Lower lobe of right lung (tissue), 2 donors: ENCODE data around the gene EXOC3. TPM values are rescaled to one million over a fixed set of nuclear protein-coding genes. Genes with fewer than 3 reads are reported as not detected.

ENCODE experiments used
- ATAC-seq, 2 donors: fragments of 200-7000 bp; cut with Tn5 transposase; one replicate each; pipeline ENCODE4 v1.9.1; 2020 to 2022; ENCODE audit warnings: mild to moderate bottlenecking in 2 of 2, moderate library complexity in 2 of 2
- DNase-seq: peaks from one replicate; pipeline ENCODE4 v3.0.0-alpha.2; 2020
- H3K27ac ChIP-seq: fragments of 200-600 bp; one replicate; pipeline ENCODE4 v1.8.0; 2022
- H3K27me3 ChIP-seq: fragments of 200-600 bp; one replicate; pipeline ENCODE4 v1.8.0; 2022; ENCODE audit warnings: low read depth
- H3K36me3 ChIP-seq: fragments of 200-600 bp; one replicate; pipeline ENCODE4 v1.8.0; 2022; ENCODE audit warnings: mild to moderate bottlenecking
- H3K4me1 ChIP-seq: fragments of 200-600 bp; one replicate; pipeline ENCODE4 v1.8.0; 2022
- H3K4me3 ChIP-seq: fragments of 200-600 bp; one replicate; pipeline ENCODE4 v1.8.0; 2022; ENCODE audit warnings: mild to moderate bottlenecking
- H3K9me3 ChIP-seq: fragments of 200-600 bp; one replicate; pipeline ENCODE4 v1.8.0; 2022
- intact Hi-C: fragments of 100-400 bp; cut with DNase I; formaldehyde crosslinking; loops from one replicate; pipeline ENCODE4 v1.11.0; 2022
- total RNA-seq: library from RNA; stranded (reverse); fragmentation: NEBNext Ultra II Directional; extraction: Animal tissue kit (Norgen Biotek cat#: 25700); gene quantifications from one replicate; pipeline ENCODE4 v1.2.1, GENCODE V29; 2021
- TF ChIP-seq, protein P1 (sequence below): fragments of 200-600 bp; IDR thresholded peaks from one replicate; pipeline ENCODE4 v1.8.0; 2022; ENCODE audit warnings: antibody characterized with exemption, mild to moderate bottlenecking
- donor health status: DM: no; HTN: yes; CAD: no; lungs with severe emphysema.

Gene EXOC3
- total RNA-seq, 1 donor from 2014 or later = 58.9 TPM

DNA sequence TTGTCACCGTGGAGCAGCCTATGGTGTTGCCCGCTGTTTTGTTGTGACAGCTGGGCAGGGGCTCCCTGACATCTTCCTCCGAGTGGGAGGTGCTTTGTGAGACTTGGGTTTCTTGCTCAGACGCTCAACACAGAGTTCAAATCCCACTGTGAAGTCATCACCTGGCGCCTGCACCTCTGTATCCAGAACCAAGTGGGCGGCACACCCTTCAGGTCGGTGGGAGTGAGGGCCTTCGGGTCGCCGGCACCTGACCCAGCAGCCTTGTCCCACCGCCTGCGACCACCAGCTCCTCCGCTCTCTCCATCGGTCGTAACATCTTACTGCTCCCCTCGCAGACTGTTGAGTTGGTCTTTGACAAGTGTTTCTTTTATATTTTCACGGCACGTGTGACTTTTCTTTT, 37.6 kb upstream of the EXOC3 start:
- Histone ChIP-seq H3K27ac (no peak overlapping the region), H3K4me3 (no peak overlapping the region), H3K9me3 (no peaks in the 10 kb centered on the region), H3K36me3 (no peaks in the 10 kb centered on the region), H3K27me3 (no peaks in the 10 kb centered on the region), H3K4me1 (peaks cover 5% of the 10 kb centered on the region)
- intact Hi-C loops = no loop called here
- ATAC-seq = no peak
- DNase-seq = no peak
- TF ChIP-seq, protein P1, sequence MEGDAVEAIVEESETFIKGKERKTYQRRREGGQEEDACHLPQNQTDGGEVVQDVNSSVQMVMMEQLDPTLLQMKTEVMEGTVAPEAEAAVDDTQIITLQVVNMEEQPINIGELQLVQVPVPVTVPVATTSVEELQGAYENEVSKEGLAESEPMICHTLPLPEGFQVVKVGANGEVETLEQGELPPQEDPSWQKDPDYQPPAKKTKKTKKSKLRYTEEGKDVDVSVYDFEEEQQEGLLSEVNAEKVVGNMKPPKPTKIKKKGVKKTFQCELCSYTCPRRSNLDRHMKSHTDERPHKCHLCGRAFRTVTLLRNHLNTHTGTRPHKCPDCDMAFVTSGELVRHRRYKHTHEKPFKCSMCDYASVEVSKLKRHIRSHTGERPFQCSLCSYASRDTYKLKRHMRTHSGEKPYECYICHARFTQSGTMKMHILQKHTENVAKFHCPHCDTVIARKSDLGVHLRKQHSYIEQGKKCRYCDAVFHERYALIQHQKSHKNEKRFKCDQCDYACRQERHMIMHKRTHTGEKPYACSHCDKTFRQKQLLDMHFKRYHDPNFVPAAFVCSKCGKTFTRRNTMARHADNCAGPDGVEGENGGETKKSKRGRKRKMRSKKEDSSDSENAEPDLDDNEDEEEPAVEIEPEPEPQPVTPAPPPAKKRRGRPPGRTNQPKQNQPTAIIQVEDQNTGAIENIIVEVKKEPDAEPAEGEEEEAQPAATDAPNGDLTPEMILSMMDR = no peak

DNA sequence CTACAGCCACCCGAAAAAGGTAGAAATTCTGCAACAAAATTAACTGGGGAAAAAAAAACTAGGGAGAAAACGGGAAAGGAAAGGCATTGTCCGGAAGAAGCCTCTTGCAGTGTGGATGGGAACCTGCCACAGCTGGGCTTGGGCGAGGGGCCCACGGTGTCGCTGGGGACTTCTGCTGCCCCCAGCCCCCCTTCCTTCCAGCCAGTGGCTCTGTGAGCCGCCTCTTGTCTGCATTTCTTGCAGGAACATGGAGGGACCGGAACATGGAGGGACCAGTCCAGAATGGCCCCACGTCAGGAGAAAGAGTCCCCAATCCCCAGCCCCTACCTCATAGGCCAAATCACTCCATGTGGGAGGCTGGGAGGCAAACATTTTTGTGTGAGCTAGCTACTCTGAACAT, 36.9 kb upstream of the EXOC3 start:
- H3K36me3 ChIP-seq = no peaks in the 10 kb centered on the region
- no peaks in the 10 kb centered on the region for H3K4me1 ChIP-seq
- no peaks in the 10 kb centered on the region for H3K27me3 ChIP-seq
- H3K4me3 ChIP-seq = no peak overlapping the region
- no peak overlapping the region for H3K27ac ChIP-seq
- intact Hi-C loops = no loop called here
- DNase-seq (no peak), ATAC-seq (no peak)
- TF ChIP-seq, protein P1 = no peak
- no peaks in the 10 kb centered on the region for H3K9me3 ChIP-seq

DNA sequence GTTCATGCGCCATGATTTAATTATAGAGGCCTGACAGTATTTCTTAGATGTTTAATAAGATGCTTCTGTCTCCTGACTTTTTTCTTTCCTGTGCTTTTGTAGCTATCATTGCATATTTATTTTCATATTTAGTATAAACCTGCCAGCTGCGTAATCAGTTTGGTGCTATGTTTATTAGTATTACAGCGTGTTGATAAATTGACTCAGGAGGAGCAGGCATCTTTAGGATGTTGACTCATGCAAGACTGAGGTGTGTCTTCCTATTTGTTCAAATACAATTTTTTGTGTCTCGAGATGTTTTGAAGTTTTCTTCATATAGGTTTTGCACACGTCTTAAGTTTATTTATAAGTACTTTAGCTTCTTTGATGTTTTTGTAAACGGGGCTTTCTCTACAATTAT, 35.9 kb upstream of the EXOC3 start:
- no peak overlapping the region for H3K4me3 ChIP-seq
- DNase-seq = no peak
- TF ChIP-seq, protein P1 = no peak
- H3K9me3 ChIP-seq = no peaks in the 10 kb centered on the region
- H3K27me3 ChIP-seq = no peaks in the 10 kb centered on the region
- H3K36me3 ChIP-seq = no peaks in the 10 kb centered on the region
- no peak overlapping the region for H3K27ac ChIP-seq
- intact Hi-C loops = no loop called here
- ATAC-seq = no peak
- no peaks in the 10 kb centered on the region for H3K4me1 ChIP-seq

DNA sequence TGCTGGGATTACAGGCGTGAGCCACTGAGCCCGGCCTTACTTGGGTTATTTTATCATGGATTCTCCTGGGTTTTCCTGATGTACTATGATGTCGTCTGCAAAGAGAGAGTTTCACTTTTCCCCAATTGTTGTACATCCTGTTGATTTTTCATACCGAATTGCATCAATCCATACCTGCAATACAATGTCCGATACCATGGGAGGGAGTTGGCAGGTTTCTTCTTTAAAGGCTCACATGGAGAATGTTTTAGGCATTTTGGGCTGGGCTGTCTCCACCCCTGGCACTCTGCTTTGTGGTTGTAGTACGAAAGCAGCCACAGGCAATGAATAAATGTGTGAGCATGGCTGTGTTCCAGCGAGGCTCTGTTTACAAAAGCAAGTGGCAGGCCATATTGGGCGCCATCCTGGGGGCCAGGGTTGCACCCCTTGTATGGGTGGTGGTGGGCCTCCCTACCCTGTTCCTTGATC, 35.1 kb upstream of the EXOC3 start:
- no peaks in the 10 kb centered on the region for H3K9me3 ChIP-seq
- ATAC-seq (no peak), DNase-seq (no peak)
- no peaks in the 10 kb centered on the region for H3K36me3 ChIP-seq
- H3K4me1 ChIP-seq = no peaks in the 10 kb centered on the region
- no peaks in the 10 kb centered on the region for H3K27me3 ChIP-seq
- no peak overlapping the region for H3K4me3 ChIP-seq
- TF ChIP-seq, protein P1 = no peak
- intact Hi-C loops = no loop called here
- H3K27ac ChIP-seq = no peak overlapping the region

DNA sequence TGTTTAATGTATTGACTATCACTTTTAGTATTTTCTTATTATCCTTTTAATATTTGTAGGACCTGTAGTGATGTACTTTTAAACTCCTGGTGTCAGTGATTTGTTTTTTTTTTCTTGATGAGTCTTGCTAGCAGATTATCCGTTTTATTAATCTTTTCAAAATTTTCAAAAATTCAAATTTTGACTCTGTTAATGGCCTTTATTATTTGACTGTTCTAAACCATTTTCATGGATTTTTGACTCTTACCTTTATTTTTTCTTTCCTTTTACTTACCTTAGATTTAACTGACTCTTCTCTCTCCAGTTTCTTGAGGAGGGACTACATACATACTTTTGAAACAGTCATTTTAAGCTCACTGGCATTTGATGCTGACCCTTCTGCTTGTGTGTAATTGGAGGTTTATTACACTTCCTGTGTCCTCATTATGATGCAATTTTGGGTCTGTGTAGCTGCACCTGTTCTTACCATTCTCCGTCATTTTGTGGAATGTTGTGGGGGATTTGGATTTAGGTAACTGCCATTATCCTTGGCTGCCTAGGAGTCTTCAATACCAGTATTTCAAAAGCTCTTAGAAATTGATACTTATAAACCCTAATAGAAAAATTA, 32.0 kb upstream of the EXOC3 start:
- H3K4me3 ChIP-seq = no peak overlapping the region
- DNase-seq (no peak), ATAC-seq (no peak)
- peaks cover 4% of the 10 kb centered on the region for H3K4me1 ChIP-seq
- H3K9me3 ChIP-seq = no peaks in the 10 kb centered on the region
- intact Hi-C loops = no loop called here
- no peaks in the 10 kb centered on the region for H3K36me3 ChIP-seq
- TF ChIP-seq, protein P1 = no peak
- no peaks in the 10 kb centered on the region for H3K27me3 ChIP-seq
- H3K27ac ChIP-seq = no peak overlapping the region
